K562 (cell line): ENCODE data around the gene INA. TPM values are rescaled to one million over a fixed set of nuclear protein-coding genes. Genes with fewer than 3 reads are reported as not detected.

Experiments used
- ATAC-seq: fragments of 200-7000 bp; cut with Tn5 transposase; 3 replicates; pipeline ENCODE4 v1.9.1; 2020; ENCODE audit warnings: moderate library complexity
- BruUV-seq: library from RNA; stranded (reverse); fragments of 400-500 nt; replicated peaks from 2 replicates; lab custom pipeline; 2021; lab: Mats Ljungman, UMichigan
- CTCF ChIA-PET: fragments of 300-600 bp; formaldehyde crosslinking; extraction: SDS; loops from one replicate; lab custom pipeline; 2021; ENCODE audit warnings: low intra/inter-chr PET ratio; lab: Yijun Ruan, JAX
- POLR2A ChIA-PET: fragments of 300-600, 350-650 bp; sonication (Branson Sonifier 250); formaldehyde crosslinking; extraction: SDS; loops from one replicate; lab custom pipeline; 2021; ENCODE audit warnings: antibody characterized with exemption, inconsistent platforms; lab: Yijun Ruan, JAX
- DNase-seq, 4 experiments: peaks; one replicate each; pipeline versions ENCODE4 v3.0.0 to v3.0.0-alpha.2; 2011 to 2018; ENCODE audit warnings: low spot score in 3 of 4, mixed read lengths in 3 of 4; ENCODE audit errors: extremely low read depth in 1 of 4
- FAIRE-seq: peaks from 2 replicates; lab custom pipeline; 2011; peaks lifted over from hg19 to GRCh38; lab: Jason Lieb, UNC
- H2AFZ ChIP-seq: 2 replicates; pipeline ENCODE4 v1.6.0; 2011; ENCODE audit warnings: low read depth, low read length, control low read depth, inconsistent platforms
- H3K27ac ChIP-seq: fragments of 200-600 bp; 3 replicates; pipeline ENCODE4 v1.8.0; 2011; ENCODE audit warnings: low read depth, mild to moderate bottlenecking, control low read depth, inconsistent platforms, low read length, moderate library complexity, mixed read lengths; ENCODE audit errors: extremely low read depth
- H3K27me3 ChIP-seq, 2 experiments: fragments of 300-600 bp in 1 of 2; 2 replicates in 1 of 2; 3 replicates in 1 of 2; pipeline versions ENCODE4 v1.6.0 to v1.8.0; 2011; ENCODE audit warnings: inconsistent platforms in 2 of 2, low read length in 2 of 2, mild to moderate bottlenecking in 1 of 2, mixed read lengths in 1 of 2, moderate library complexity in 1 of 2; ENCODE audit not compliant: control insufficient read depth in 2 of 2, insufficient read depth in 2 of 2
- H3K36me3 ChIP-seq: fragments of 300-600 bp; 3 replicates; pipeline ENCODE4 v1.8.0; 2011; ENCODE audit warnings: mild to moderate bottlenecking, low read length, inconsistent platforms; ENCODE audit not compliant: control insufficient read depth, insufficient read depth
- H3K4me1 ChIP-seq, 2 experiments: fragments of 200-600 bp in 1 of 2; replicated peaks in 1 of 2; 2 replicates in 1 of 2; 3 replicates in 1 of 2; pipeline versions ENCODE4 v1.5.1 to v1.8.0; 2011; ENCODE audit warnings: inconsistent platforms in 2 of 2, low read length in 2 of 2, mild to moderate bottlenecking in 1 of 2, mixed read lengths in 1 of 2, moderate library complexity in 1 of 2; ENCODE audit not compliant: control insufficient read depth in 2 of 2, insufficient read depth in 2 of 2
- H3K4me2 ChIP-seq: 2 replicates; pipeline ENCODE4 v1.6.1; 2011; ENCODE audit warnings: low read length, control low read depth, inconsistent platforms, mixed read lengths; ENCODE audit not compliant: insufficient read depth
- H3K4me3 ChIP-seq: fragments of 200-600 bp; sonication (generic), shearing (Covaris generic); 2 replicates; pipeline ENCODE4 v1.5.1; 2016; ENCODE audit warnings: control low read depth, inconsistent platforms
- H3K79me2 ChIP-seq: fragments of 200-600 bp; 3 replicates; pipeline ENCODE4 v1.8.0; 2011; ENCODE audit warnings: low read length, inconsistent platforms; ENCODE audit not compliant: control insufficient read depth, insufficient read depth
- H3K9ac ChIP-seq, 2 experiments: 2 replicates each; pipeline versions ENCODE4 v1.6.0 to v1.6.1; 2011; ENCODE audit warnings: low read depth in 2 of 2, low read length in 2 of 2, control low read depth in 1 of 2, inconsistent platforms in 1 of 2, mild to moderate bottlenecking in 1 of 2, mixed read lengths in 1 of 2; ENCODE audit not compliant: insufficient read depth in 1 of 2
- H3K9me1 ChIP-seq: one replicate; pipeline ENCODE4 v1.6.0; 2011; ENCODE audit warnings: inconsistent platforms, mild to moderate bottlenecking, low read length, moderate library complexity; ENCODE audit not compliant: control insufficient read depth, insufficient read depth
- H3K9me3 ChIP-seq: replicated peaks from 2 replicates; pipeline ENCODE4 v1.5.1; 2011; ENCODE audit warnings: low read depth, low read length, inconsistent platforms; ENCODE audit not compliant: control insufficient read depth, insufficient read depth
- H4K20me1 ChIP-seq: replicated peaks from 2 replicates; pipeline ENCODE4 v1.6.1; 2011; ENCODE audit warnings: low read length, inconsistent platforms, mixed read lengths; ENCODE audit not compliant: control insufficient read depth, insufficient read depth
- MAFK ChIP-seq: IDR thresholded peaks from 2 replicates; pipeline ENCODE4 v1.6.1; 2011; ENCODE audit warnings: low read length, improper control_type of control experiment
- NRF1 ChIP-seq, 2 experiments: fragments of 450-650 bp; IDR thresholded peaks in 1 of 2; conservative IDR thresholded peaks in 1 of 2; 2 replicates each; pipeline ENCODE4 v1.6.1; 2014; ENCODE audit warnings: mild to moderate bottlenecking in 2 of 2
- XRCC5 ChIP-seq: fragments of 200-400 bp; formaldehyde crosslinking; IDR thresholded peaks from 2 replicates; pipeline ENCODE4 v1.6.1; 2017; ENCODE audit warnings: low read depth, mild to moderate bottlenecking, low read length
- ZNF347 ChIP-seq: fragments of 450-650 bp; formaldehyde crosslinking; IDR thresholded peaks from 2 replicates; pipeline ENCODE4 v1.4.0; 2020; ENCODE audit warnings: low read depth, mild to moderate bottlenecking, moderate library complexity
- ZNF408 ChIP-seq: fragments of 250-450 bp; sonication (Bioruptor Pico); IDR thresholded peaks from 2 replicates; pipeline ENCODE4 v1.4.0; 2020; ENCODE audit warnings: low read depth, mild to moderate bottlenecking, moderate library complexity
- ZNF586 ChIP-seq: fragments of 450-650 bp; formaldehyde crosslinking; conservative IDR thresholded peaks from 2 replicates; pipeline ENCODE4 v1.4.0; 2020; ENCODE audit warnings: mild to moderate bottlenecking, moderate library complexity
- whole genome bisulfite sequencing: fragments of 100-300 bp; shearing (Covaris generic); methylation state at CpG from one replicate; pipeline ENCODE4 v1.1.6; 2016; ENCODE audit warnings: low coverage, mixed read lengths; ENCODE audit not compliant: insufficient coverage; ENCODE audit errors: missing lambda C conversion rate; 5-methylcytosine and 5-hydroxymethylcytosine counted together
- in situ Hi-C: fragments of 300-500 bp; cut with MboI; formaldehyde crosslinking; loops from 4 replicates; pipeline ENCODE4 v1.15.0; 2018; ENCODE audit warnings: inconsistent platforms, mixed read lengths
- intact Hi-C: fragments of 100-400 bp; cut with micrococcal nuclease; formaldehyde crosslinking; loops from 2 replicates; pipeline ENCODE4 v1.14.2; 2022
- polyA plus RNA-seq, 8 experiments: library from polyadenylated mRNA; depleted of rRNA in 4 of 8; stranded (reverse) in 5 of 8; unstranded in 3 of 8; fragments of >200 nt; fragmentation: Nextera tagmentation in 2 of 8; fragmentation: Illumina TruSeq in 1 of 8; extraction: Ambion mirVana in 2 of 8; extraction: Trizol in 1 of 8; gene quantifications; 2 replicates each; pipeline versions ENCODE4 v1.2.1 to v1.2.3, GENCODE V29; 2011 to 2014; ENCODE audit warnings: inconsistent platforms in 1 of 8, missing spikeins in 1 of 8
- total RNA-seq, 7 experiments: library from RNA; depleted of rRNA in 6 of 7; stranded (reverse); fragments of >200 nt in 6 of 7; fragmentation: Illumina TruSeq in 2 of 7; extraction: Trizol in 2 of 7; gene quantifications; 2 replicates each; pipeline versions ENCODE4 v1.2.1 to v1.2.3, GENCODE V29; 2011 to 2021; ENCODE audit warnings: low replicate concordance in 1 of 7
- TF ChIP-seq, protein P1 (sequence below): fragments of 250-450 bp; sonication (Bioruptor Pico); IDR thresholded peaks from 2 replicates; pipeline ENCODE4 v1.8.0; 2022; ENCODE audit warnings: inconsistent platforms, mild to moderate bottlenecking, moderate library complexity, borderline replicate concordance
- TF ChIP-seq, protein P2 (sequence below): fragments of 450-650 bp; IDR thresholded peaks from 2 replicates; pipeline ENCODE4 v1.6.1; 2018; ENCODE audit warnings: mild to moderate bottlenecking, low read depth; ENCODE audit not compliant: partially characterized antibody
- TF ChIP-seq, protein P3 (sequence below): fragments of 250-450 bp; sonication (Bioruptor Pico); IDR thresholded peaks from 2 replicates; pipeline ENCODE4 v1.4.0; 2020; ENCODE audit warnings: mild to moderate bottlenecking

The INA gene
- total and polyA plus RNA-seq, 9 of the 15 experiments (the other 6 are each of a cell fraction or from before 2014, with no cell fraction given): not detected

DNA sequence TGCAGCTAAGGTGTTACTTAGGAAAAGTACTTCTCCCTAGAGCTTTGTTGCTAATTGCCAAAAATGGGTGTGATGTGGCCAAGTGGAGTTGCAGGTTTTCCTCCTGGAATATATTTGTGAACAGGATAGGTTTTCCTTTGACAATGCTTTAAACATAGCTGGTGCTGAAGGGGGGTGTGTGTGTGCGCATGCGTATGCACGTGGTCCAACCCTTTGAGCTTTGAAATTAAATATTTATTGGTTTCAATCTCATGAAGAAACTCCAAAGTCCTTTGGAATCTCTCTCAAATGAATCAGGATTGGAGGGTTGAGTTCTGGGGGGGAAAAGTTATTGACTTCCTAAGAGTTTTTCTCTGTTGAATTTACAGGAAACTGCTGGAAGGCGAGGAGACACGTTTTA is 11.1 kb downstream of the INA start:
- Histone ChIP-seq H3K9me1 (no peaks in the 10 kb centered on the region), H3K36me3 (no peaks in the 10 kb centered on the region), H3K79me2 (no peaks in the 10 kb centered on the region), H3K4me2 (no peak overlapping the region), H3K9ac (no peak overlapping the region), H2AFZ (no peak overlapping the region), H3K27me3 (peaks cover 6 to 17% of the 10 kb centered on the region in 2 experiments; a peak in 3 of 5 replicates), H4K20me1 (no peaks in the 10 kb centered on the region), H3K27ac (no peak overlapping the region), H3K9me3 (no peaks in the 10 kb centered on the region), H3K4me1 (no peaks in the 10 kb centered on the region; a peak in 1 of 5 replicates), H3K4me3 (no peak overlapping the region)
- intact Hi-C loops: no loop called here
- WGBS: 12% methylated on average over 5 of the region's 5 CpGs
- no peak for ATAC-seq
- ChIA-PET POLR2A (no interaction called here), CTCF (no interaction called here)
- in situ Hi-C loops: no loop called here
- FAIRE-seq: no peak
- TF ChIP-seq NRF1 (conservative IDR thresholded peaks at IDR 0.05 in 1 of 2, IDR thresholded peaks at IDR 0.05 in 1 of 2) (peak; percentile 55 to 64), ZNF586 (CRISPR knock-in tag) (no peak)
- no peak for DNase-seq
- BruUV-seq: no TSS peak

DNA sequence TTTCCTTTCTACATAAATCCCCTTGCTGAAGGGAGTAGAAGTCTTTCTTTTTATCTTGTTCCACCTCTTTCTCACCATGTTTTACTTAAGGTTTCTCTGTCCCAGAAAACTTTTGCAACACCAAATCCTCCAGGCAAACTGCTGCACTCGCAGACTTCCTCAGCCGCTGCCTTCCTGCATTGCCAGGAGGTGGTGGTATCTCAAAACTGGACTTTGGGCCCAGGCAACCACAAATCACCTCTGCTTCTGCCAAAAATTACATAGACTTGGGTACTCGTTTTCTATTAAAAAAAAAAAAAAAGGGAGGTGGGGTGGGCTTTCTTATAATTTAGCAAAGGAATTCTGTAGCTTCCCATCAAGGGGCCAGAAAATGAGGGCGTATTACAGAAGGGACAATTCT is 14.7 kb downstream of the INA start:
- peaks cover 11% of the 10 kb centered on the region in 2 experiments; a peak in 2 of 5 replicates for H3K27me3 ChIP-seq
- in situ Hi-C loops: no loop called here
- no peaks in the 10 kb centered on the region for H4K20me1 ChIP-seq
- intact Hi-C loops: no loop called here
- H3K79me2 ChIP-seq: no peaks in the 10 kb centered on the region
- H2AFZ ChIP-seq: no peak overlapping the region
- ATAC-seq (no peak), FAIRE-seq (no peak), DNase-seq (no peak)
- ChIA-PET CTCF (no interaction called here), POLR2A (interaction anchor here (0.7 kb wide), 1 partner anchor 156 kb away, joined by 3 read pairs; no protein-coding TSS in a partner anchor)
- H3K4me1 ChIP-seq: no peaks in the 10 kb centered on the region; a peak in 1 of 5 replicates
- H3K9me3 ChIP-seq: no peaks in the 10 kb centered on the region
- no peak overlapping the region for H3K4me3 ChIP-seq
- H3K36me3 ChIP-seq: no peaks in the 10 kb centered on the region
- no TSS peak for BruUV-seq
- no peak overlapping the region for H3K27ac ChIP-seq
- H3K9me1 ChIP-seq: no peaks in the 10 kb centered on the region
- H3K9ac ChIP-seq: no peak overlapping the region
- WGBS: 3% methylated on average over 4 of the region's 4 CpGs
- H3K4me2 ChIP-seq: no peak overlapping the region
- TF ChIP-seq, protein P1, sequence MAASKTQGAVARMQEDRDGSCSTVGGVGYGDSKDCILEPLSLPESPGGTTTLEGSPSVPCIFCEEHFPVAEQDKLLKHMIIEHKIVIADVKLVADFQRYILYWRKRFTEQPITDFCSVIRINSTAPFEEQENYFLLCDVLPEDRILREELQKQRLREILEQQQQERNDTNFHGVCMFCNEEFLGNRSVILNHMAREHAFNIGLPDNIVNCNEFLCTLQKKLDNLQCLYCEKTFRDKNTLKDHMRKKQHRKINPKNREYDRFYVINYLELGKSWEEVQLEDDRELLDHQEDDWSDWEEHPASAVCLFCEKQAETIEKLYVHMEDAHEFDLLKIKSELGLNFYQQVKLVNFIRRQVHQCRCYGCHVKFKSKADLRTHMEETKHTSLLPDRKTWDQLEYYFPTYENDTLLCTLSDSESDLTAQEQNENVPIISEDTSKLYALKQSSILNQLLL (CRISPR knock-in tag): no peak
- no peak for TF ChIP-seq XRCC5
- no peak for TF ChIP-seq MAFK
- TF ChIP-seq ZNF347 (CRISPR knock-in tag): no peak
- TF ChIP-seq, protein P2, sequence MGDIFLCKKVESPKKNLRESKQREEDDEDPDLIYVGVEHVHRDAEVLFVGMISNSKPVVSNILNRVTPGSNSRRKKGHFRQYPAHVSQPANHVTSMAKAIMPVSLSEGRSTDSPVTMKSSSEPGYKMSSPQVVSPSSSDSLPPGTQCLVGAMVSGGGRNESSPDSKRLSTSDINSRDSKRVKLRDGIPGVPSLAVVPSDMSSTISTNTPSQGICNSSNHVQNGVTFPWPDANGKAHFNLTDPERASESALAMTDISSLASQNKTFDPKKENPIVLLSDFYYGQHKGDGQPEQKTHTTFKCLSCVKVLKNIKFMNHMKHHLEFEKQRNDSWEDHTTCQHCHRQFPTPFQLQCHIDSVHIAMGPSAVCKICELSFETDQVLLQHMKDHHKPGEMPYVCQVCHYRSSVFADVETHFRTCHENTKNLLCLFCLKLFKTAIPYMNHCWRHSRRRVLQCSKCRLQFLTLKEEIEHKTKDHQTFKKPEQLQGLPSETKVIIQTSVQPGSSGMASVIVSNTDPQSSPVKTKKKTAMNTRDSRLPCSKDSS: no peak
- TF ChIP-seq, protein P3, sequence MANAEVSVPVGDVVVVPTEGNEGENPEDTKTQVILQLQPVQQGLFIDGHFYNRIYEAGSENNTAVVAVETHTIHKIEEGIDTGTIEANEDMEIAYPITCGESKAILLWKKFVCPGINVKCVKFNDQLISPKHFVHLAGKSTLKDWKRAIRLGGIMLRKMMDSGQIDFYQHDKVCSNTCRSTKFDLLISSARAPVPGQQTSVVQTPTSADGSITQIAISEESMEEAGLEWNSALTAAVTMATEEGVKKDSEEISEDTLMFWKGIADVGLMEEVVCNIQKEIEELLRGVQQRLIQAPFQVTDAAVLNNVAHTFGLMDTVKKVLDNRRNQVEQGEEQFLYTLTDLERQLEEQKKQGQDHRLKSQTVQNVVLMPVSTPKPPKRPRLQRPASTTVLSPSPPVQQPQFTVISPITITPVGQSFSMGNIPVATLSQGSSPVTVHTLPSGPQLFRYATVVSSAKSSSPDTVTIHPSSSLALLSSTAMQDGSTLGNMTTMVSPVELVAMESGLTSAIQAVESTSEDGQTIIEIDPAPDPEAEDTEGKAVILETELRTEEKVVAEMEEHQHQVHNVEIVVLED (CRISPR knock-in tag): no peak
- no peak for TF ChIP-seq ZNF408 (CRISPR knock-in tag)
